Bronchial epithelial cell (primary cell): Measurements from ENCODE around the gene PIK3R4. TPM values are rescaled to one million over a fixed set of nuclear protein-coding genes. Genes with fewer than 3 reads are reported as not detected.

Source experiments
- DNase-seq: peaks from one replicate; pipeline ENCODE4 v3.0.0-alpha.2; 2010; ENCODE audit warnings: low read depth
- FAIRE-seq: peaks from 2 replicates; lab custom pipeline; 2011; peaks lifted over from hg19 to GRCh38; lab: Jason Lieb, UNC
- H3K27me3 ChIP-seq: 2 replicates; pipeline ENCODE4 v1.5.1; 2011; ENCODE audit warnings: low read length; ENCODE audit not compliant: control insufficient read depth, insufficient read depth
- H3K36me3 ChIP-seq: 2 replicates; pipeline ENCODE4 v1.5.1; 2011; ENCODE audit warnings: low read length; ENCODE audit not compliant: control insufficient read depth, insufficient read depth
- H3K4me3 ChIP-seq: 2 replicates; pipeline ENCODE4 v1.5.1; 2011; ENCODE audit warnings: mild to moderate bottlenecking, low read depth, low read length, control low read depth
- total RNA-seq: library from RNA; depleted of rRNA; stranded (reverse); fragments of >200 nt; gene quantifications from 2 replicates; pipeline ENCODE4 v1.2.1, GENCODE V29; 2014
- TF ChIP-seq, protein P1 (sequence below): IDR thresholded peaks from 2 replicates; pipeline ENCODE4 v1.5.1; 2011; ENCODE audit warnings: mild to moderate bottlenecking, moderate library complexity, low read length, control low read depth, inconsistent platforms; ENCODE audit not compliant: insufficient read depth, severe bottlenecking

Gene PIK3R4
- total RNA-seq, 1 donor from 2014 or later, result 23.7 TPM

DNA sequence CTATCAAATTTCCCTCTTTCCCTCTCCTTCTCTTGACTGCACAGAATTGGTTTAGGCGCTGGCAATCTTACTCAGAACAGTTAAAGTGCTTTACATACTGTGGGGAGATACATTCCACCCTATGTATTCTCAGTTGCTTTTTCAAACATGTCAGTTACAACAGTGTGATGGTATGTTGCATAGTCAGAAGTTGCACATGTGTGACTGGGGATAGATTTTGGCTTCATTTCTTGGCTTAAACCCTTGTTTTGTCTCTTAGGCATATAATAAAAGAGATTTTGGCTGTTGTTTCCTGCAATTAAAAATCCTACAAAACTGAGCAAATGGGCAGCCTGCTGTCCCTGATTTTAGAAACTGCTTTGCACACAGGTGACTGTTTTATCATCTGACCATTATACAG lies 86.7 kb downstream of the PIK3R4 start:
- Histone ChIP-seq H3K27me3 (no peaks in the 10 kb centered on the region), H3K36me3 (no peaks in the 10 kb centered on the region), H3K4me3 (no peak overlapping the region)
- no peak for DNase-seq
- no peak for FAIRE-seq
- TF ChIP-seq, protein P1, sequence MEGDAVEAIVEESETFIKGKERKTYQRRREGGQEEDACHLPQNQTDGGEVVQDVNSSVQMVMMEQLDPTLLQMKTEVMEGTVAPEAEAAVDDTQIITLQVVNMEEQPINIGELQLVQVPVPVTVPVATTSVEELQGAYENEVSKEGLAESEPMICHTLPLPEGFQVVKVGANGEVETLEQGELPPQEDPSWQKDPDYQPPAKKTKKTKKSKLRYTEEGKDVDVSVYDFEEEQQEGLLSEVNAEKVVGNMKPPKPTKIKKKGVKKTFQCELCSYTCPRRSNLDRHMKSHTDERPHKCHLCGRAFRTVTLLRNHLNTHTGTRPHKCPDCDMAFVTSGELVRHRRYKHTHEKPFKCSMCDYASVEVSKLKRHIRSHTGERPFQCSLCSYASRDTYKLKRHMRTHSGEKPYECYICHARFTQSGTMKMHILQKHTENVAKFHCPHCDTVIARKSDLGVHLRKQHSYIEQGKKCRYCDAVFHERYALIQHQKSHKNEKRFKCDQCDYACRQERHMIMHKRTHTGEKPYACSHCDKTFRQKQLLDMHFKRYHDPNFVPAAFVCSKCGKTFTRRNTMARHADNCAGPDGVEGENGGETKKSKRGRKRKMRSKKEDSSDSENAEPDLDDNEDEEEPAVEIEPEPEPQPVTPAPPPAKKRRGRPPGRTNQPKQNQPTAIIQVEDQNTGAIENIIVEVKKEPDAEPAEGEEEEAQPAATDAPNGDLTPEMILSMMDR, result no peak

DNA sequence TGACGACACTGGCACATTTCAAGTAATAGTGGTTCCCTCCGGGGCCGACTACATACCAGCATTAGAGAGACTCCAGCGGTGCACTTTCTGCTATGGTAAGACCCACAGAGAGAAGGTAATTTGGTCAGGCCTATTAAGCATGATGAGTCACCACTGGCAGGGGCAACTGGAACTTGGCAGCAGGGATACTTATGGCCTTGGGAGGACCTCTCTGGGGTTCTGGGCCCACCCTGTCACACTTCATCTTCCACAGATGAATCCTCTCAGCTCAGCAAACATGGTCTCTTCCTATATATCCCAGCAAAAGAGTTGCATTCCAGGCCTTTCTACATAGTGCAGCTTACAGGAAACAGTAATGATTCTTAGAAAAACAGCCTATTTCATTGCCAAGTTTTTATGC lies 88.0 kb downstream of the PIK3R4 start:
- no peak for FAIRE-seq
- Histone ChIP-seq H3K4me3 (no peak overlapping the region), H3K36me3 (no peaks in the 10 kb centered on the region), H3K27me3 (no peaks in the 10 kb centered on the region)
- TF ChIP-seq, protein P1, result no peak
- peak; percentile 6 for DNase-seq

DNA sequence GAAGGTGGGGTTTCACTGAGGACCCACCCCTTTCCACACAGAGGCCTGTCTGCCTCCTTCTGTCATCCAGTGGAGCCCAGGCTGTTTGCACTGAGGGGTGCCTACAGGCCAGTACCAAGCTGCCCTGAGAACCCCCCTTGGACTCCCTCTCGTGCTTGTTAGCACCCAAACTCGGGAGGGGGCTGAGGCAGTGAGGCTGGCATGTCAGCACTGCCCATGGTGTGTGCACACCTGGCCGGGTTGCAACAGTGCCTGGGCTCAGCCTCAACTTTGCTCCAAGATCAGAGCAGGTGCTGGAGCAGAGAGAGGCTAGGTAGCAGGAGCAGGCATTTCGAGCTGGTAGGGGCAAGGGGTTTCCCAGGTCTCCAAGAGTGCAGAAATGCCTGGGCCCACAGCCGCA lies 90.0 kb downstream of the PIK3R4 start:
- no peaks in the 10 kb centered on the region for H3K36me3 ChIP-seq
- H3K4me3 ChIP-seq, result no peak overlapping the region
- FAIRE-seq (no peak), DNase-seq (no peak)
- TF ChIP-seq, protein P1, result no peak
- no peaks in the 10 kb centered on the region for H3K27me3 ChIP-seq

DNA sequence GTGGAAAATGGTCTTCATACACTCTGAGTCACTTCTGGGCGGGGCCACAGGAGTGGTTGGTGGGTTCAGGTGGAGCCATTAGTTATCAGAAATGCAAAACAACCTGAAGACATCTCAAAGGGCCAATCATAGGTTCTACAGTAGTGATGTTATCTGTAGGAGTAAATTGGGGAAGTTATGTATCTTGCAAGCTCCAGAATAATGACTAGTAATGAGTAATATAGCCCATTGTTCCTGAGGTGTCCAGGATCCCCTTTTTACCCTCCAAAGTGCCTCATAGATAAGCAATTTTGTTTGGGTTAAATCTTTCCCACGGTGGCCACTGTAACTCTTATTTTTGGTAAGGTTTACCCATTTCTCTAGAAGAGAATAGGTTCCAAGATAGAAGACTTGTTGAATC lies 91.7 kb downstream of the PIK3R4 start:
- H3K36me3 ChIP-seq, result no peaks in the 10 kb centered on the region

DNA sequence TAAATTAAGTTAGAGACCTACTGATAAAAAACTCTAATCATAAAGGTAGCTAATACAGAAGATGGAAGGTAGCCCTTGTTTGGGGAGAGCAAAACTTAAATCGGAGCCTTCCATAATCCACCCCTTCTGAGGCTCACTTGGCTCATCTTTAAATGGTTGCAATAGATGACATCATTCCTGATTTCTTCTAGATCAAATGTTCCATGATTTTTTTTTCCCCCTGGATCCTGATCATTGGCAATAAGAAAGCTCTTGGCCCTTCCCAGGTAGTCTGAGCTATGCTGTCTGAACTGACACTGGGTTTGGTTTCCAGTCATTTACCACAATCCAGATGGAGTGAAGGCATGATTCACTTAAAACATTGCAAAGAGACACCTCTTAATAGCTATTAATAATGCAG lies 92.5 kb downstream of the PIK3R4 start:
- TF ChIP-seq, protein P1, result no peak
- FAIRE-seq (no peak), DNase-seq (no peak)
- Histone ChIP-seq H3K27me3 (no peaks in the 10 kb centered on the region), H3K4me3 (no peak overlapping the region), H3K36me3 (no peaks in the 10 kb centered on the region)

More for the DNA sequence above, 91.7 kb downstream of the PIK3R4 start:
- DNase-seq (no peak), FAIRE-seq (no peak)
- TF ChIP-seq, protein P1, result no peak
- H3K4me3 ChIP-seq, result no peak overlapping the region
- H3K27me3 ChIP-seq, result no peaks in the 10 kb centered on the region

DNA sequence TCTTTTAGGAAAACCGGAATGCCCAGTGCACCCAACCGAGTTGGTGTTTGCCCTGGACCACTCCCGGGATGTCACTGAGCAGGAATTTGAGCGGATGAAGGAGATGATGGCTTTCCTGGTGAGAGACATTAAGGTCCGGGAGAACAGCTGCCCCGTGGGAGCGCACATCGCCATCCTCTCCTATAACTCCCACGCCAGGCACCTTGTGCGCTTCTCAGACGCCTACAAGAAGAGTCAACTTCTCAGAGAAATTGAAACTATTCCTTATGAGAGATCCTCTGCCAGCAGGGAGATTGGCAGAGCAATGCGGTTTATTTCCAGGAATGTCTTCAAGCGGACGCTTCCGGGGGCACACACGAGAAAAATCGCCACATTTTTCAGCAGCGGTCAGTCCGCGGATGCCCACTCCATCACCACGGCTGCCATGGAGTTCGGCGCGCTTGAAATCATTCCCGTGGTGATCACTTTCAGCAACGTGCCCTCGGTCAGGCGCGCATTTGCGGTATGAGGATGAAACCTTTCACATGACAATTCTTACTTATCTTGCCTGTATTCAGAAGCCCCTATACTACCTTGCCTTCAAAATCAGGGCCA lies 97.5 kb downstream of the PIK3R4 start:
- Histone ChIP-seq H3K27me3 (no peaks in the 10 kb centered on the region), H3K4me3 (no peak overlapping the region), H3K36me3 (no peaks in the 10 kb centered on the region)
- FAIRE-seq, result no peak
- TF ChIP-seq, protein P1, result no peak
- DNase-seq, result no peak
